Karpas-422 (cell line): ENCODE results near the gene LMO2. TPM values are rescaled to one million over a fixed set of nuclear protein-coding genes. Genes with fewer than 3 reads are reported as not detected.

Source experiments
- DNase-seq: peaks from one replicate; pipeline ENCODE4 v3.0.0-alpha.2; 2015
- H2AFZ ChIP-seq: fragments of 200-600 bp; sonication (generic); 2 replicates; pipeline ENCODE4 v1.6.1; 2014; ENCODE audit warnings: antibody characterized with exemption, low read length, mixed read lengths
- H3K27ac ChIP-seq: fragments of 200-600 bp; sonication (generic); 2 replicates; pipeline ENCODE4 v1.5.1; 2014; ENCODE audit warnings: mild to moderate bottlenecking, low read length, moderate library complexity
- H3K27me3 ChIP-seq: fragments of 200-600 bp; sonication (generic); 2 replicates; pipeline ENCODE4 v1.6.1; 2014; ENCODE audit warnings: low read length, mixed read lengths
- H3K36me3 ChIP-seq: fragments of 200-600 bp; sonication (generic); 2 replicates; pipeline ENCODE4 v1.6.1; 2014; ENCODE audit warnings: low read length, mixed read lengths; ENCODE audit not compliant: insufficient read depth
- H3K4me1 ChIP-seq: fragments of 200-600 bp; sonication (generic); 2 replicates; pipeline ENCODE4 v1.6.1; 2014; ENCODE audit warnings: mild to moderate bottlenecking, low read length, mixed read lengths
- H3K4me2 ChIP-seq: fragments of 200-600 bp; sonication (generic); 2 replicates; pipeline ENCODE4 v1.6.1; 2014; ENCODE audit warnings: low read length, low read depth, mild to moderate bottlenecking; ENCODE audit not compliant: poor library complexity, severe bottlenecking
- H3K4me3 ChIP-seq: fragments of 200-600 bp; sonication (generic); 2 replicates; pipeline ENCODE4 v1.5.1; 2014; ENCODE audit warnings: mild to moderate bottlenecking, antibody characterized with exemption, low read length, mixed read lengths
- H3K79me2 ChIP-seq: fragments of 200-600 bp; sonication (generic); 2 replicates; pipeline ENCODE4 v1.6.1; 2014; ENCODE audit warnings: mild to moderate bottlenecking, low read length, mixed read lengths
- H3K9ac ChIP-seq: fragments of 200-600 bp; sonication (generic); 2 replicates; pipeline ENCODE4 v1.6.0; 2014; ENCODE audit warnings: low read length
- H3K9me2 ChIP-seq: fragments of 200-600 bp; sonication (generic), shearing (Covaris generic); replicated peaks from 2 replicates; pipeline ENCODE4 v1.6.0; 2014; ENCODE audit warnings: mild to moderate bottlenecking, low read length, moderate library complexity; ENCODE audit not compliant: insufficient read depth
- H3K9me3 ChIP-seq: fragments of 300-700, 200-600 bp; sonication (generic); 2 replicates; pipeline ENCODE4 v1.6.1; 2014; ENCODE audit warnings: low read length, mixed read lengths
- H4K20me1 ChIP-seq: fragments of 200-600 bp; sonication (generic); 2 replicates; pipeline ENCODE4 v1.6.1; 2014; ENCODE audit warnings: mild to moderate bottlenecking, antibody characterized with exemption, low read length, low read depth; ENCODE audit not compliant: insufficient read depth
- total RNA-seq: library from RNA; depleted of rRNA; stranded (reverse); fragments of >200 nt; shearing (Covaris generic); gene quantifications from 2 replicates; pipeline ENCODE4 v1.2.3, GENCODE V29; 2014; ENCODE audit warnings: low replicate concordance

The LMO2 gene
- total RNA-seq, 1 experiment from 2014 or later = 0.34 TPM

DNA sequence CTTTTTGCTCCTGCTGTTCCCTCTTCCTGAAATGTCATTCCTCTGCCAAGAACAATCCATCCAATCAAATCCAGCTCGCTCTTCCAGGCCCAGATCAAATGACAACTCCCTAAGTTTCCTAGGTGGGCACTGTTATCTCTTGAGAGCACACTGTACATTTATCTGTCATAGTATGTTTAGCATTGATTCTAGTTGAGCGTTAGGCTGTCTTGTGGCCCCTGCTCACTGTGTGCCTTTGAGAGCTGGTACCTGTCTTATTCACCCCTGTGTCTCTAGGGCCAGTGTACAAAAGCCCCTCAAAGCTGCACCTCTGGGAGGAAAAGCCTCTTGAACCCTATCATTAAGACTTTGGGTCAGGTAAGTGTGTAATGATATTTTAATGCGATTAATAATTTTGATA, 7.1 kb upstream of the LMO2 start:
- no peaks in the 10 kb centered on the region for H3K79me2 ChIP-seq
- H4K20me1 ChIP-seq = no peaks in the 10 kb centered on the region; the same call in 1 of the 2 replicates
- no peak overlapping the region for H3K4me2 ChIP-seq
- no peak overlapping the region for H3K4me3 ChIP-seq
- no peaks in the 10 kb centered on the region for H3K9me2 ChIP-seq
- H3K9ac ChIP-seq = no peak overlapping the region
- H3K27ac ChIP-seq = no peak overlapping the region
- no peak for DNase-seq
- no peaks in the 10 kb centered on the region for H3K9me3 ChIP-seq
- no peaks in the 10 kb centered on the region for H3K27me3 ChIP-seq
- H3K4me1 ChIP-seq = no peaks in the 10 kb centered on the region
- H2AFZ ChIP-seq = no peak overlapping the region
- H3K36me3 ChIP-seq = no peaks in the 10 kb centered on the region

DNA sequence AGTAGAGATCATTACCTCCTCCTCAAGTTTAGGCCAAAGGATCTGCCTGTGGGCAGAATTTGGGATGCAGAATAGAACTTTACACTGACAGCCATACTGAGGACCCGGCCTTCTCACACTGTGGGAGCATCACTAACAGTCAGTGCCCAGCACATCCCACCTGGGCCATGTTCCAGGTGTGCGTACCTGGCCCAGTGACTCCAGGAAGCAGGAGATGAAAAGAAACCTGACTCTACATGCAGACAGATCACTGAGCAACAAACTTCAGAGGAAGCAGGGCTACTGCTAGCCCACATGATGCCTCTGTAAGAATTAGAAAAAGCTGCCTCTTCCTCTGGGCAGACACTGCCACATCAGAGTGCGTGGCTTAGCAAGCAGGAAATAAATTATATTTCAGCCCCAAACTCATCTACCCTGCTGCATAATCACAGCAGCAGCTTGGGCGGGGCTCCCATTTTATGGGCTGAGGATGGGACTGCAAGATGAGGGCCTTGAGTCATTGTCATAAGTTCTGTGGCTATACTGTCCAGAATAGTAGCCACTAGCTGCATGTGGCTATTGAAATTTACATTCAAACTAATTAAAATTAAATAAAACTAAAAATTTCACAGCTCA, 6.0 kb upstream of the LMO2 start:
- Histone ChIP-seq H3K9ac (no peak overlapping the region), H3K9me2 (no peaks in the 10 kb centered on the region), H4K20me1 (no peaks in the 10 kb centered on the region; the same call in 1 of the 2 replicates), H2AFZ (no peak overlapping the region), H3K4me2 (no peak overlapping the region), H3K27ac (no peak overlapping the region), H3K4me3 (no peak overlapping the region), H3K79me2 (no peaks in the 10 kb centered on the region), H3K9me3 (no peaks in the 10 kb centered on the region), H3K36me3 (no peaks in the 10 kb centered on the region), H3K4me1 (no peaks in the 10 kb centered on the region), H3K27me3 (no peaks in the 10 kb centered on the region)
- no peak for DNase-seq

DNA sequence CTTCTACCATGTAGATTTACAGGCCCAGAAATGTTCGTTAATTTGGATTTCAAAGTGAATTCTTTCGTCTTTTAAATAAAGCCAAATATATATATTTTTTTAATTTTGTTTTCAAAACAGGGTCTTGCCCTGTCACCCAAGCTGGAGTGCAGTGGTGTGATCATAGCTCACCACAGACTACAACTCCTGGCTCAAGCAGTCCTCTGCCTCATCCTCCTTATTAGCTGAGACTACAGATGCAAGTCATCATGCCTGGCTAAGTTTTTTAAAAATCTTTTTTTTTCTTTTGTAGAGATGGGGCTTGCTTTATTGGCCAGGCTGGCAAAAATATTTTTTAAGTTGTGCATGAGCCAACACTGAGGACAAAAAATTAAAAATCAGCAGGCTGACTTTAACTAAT, 5.0 kb upstream of the LMO2 start:
- Histone ChIP-seq H3K27ac (no peak overlapping the region), H3K4me1 (no peaks in the 10 kb centered on the region), H3K9me2 (no peaks in the 10 kb centered on the region), H3K9ac (no peak overlapping the region), H3K36me3 (no peaks in the 10 kb centered on the region), H3K27me3 (no peaks in the 10 kb centered on the region), H2AFZ (no peak overlapping the region), H3K9me3 (no peaks in the 10 kb centered on the region), H4K20me1 (no peaks in the 10 kb centered on the region; the same call in 1 of the 2 replicates), H3K4me3 (no peak overlapping the region), H3K79me2 (no peaks in the 10 kb centered on the region), H3K4me2 (no peak overlapping the region)
- no peak for DNase-seq

DNA sequence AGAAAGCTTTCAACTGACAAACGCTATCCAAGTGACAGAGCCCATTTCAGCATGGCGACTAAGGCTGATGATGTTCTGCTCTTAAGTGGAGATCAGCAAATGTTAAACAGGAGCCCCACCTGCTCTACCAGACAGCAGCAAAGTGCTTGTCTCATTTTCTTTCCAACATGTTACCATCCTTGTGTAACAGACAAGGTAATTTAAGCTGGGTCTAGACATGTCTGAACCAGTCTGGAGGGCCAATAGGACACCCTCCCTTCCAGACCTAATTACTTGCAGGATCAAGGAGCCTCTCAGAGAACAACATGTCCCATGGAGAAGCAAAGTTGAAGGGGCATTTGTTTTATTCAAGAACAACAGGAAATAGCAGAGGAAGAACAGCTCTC, 3.9 kb upstream of the LMO2 start:
- Histone ChIP-seq H3K79me2 (no peaks in the 10 kb centered on the region), H3K9ac (no peak overlapping the region), H3K36me3 (no peaks in the 10 kb centered on the region), H3K9me2 (no peaks in the 10 kb centered on the region), H4K20me1 (no peaks in the 10 kb centered on the region; the same call in 1 of the 2 replicates), H3K4me3 (no peak overlapping the region), H3K4me1 (peaks cover 4% of the 10 kb centered on the region; the same call in 1 of the 2 replicates), H3K9me3 (no peaks in the 10 kb centered on the region), H3K27me3 (no peaks in the 10 kb centered on the region), H2AFZ (no peak overlapping the region), H3K4me2 (no peak overlapping the region), H3K27ac (no peak overlapping the region)
- no peak for DNase-seq

DNA sequence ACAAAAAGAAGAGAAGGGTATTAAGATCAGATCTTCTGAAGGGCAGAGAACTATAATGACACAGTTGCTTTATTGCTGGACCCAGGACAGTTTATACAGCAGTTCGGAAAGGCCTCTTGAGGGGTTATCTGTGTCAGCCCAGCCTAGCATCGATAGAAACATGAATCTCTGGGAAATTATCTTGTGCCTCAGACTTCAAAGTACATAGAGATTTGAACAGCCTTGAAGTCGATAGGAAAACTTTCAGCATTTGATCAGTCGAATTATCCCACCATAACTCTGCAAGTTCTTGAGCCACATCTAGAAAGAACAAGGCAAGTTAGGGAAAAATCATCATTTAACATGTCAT, 2.5 kb upstream of the LMO2 start:
- Histone ChIP-seq H4K20me1 (no peaks in the 10 kb centered on the region; the same call in 1 of the 2 replicates), H3K79me2 (no peaks in the 10 kb centered on the region), H3K4me3 (no peak overlapping the region), H3K4me2 (no peak overlapping the region), H3K9ac (no peak overlapping the region), H3K27me3 (no peaks in the 10 kb centered on the region), H3K36me3 (no peaks in the 10 kb centered on the region), H3K9me3 (no peaks in the 10 kb centered on the region), H3K27ac (no peak overlapping the region), H3K9me2 (no peaks in the 10 kb centered on the region), H3K4me1 (peaks cover 4% of the 10 kb centered on the region; the same call in 1 of the 2 replicates), H2AFZ (no peak overlapping the region)
- no peak for DNase-seq

DNA sequence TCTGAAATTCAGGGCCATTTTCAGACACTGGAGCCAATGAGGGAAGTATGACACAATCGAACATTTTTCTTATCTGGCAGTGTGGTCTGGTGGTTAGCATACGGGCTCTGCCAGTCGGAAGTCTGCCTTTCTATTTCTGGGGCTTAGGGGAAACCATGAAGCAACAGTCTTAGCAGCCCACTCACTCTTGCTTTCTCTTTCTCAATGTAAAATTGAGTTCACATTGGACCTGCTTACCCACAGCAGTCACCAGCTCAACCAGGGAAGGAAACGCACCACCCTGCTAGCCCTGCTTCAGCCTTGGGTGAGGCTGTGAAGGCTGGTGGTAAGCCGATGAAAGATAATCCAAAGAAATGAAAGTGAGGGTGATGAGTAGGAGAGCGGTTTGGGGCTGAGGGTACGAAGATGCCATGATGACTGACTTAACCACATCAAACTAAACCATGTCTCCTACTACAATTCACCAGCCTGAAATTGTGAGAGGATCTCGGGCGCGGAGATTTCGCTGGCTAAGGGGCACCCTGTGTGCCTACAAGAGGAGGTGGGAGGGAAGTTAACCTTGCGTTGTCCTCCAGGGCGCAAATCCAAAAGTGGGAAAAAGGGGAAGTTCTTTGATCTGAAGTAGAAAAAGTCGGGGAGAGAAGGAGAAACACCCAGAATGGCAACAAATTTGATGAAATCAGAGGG, 2.0 kb upstream of the LMO2 start:
- Histone ChIP-seq H2AFZ (no peak overlapping the region), H3K79me2 (no peaks in the 10 kb centered on the region), H3K9me2 (no peaks in the 10 kb centered on the region), H3K9ac (no peak overlapping the region), H3K27ac (no peak overlapping the region), H3K27me3 (no peaks in the 10 kb centered on the region), H4K20me1 (no peaks in the 10 kb centered on the region; the same call in 1 of the 2 replicates), H3K4me1 (peaks cover 4% of the 10 kb centered on the region; the same call in 1 of the 2 replicates), H3K4me2 (no peak overlapping the region), H3K36me3 (no peaks in the 10 kb centered on the region), H3K4me3 (no peak overlapping the region), H3K9me3 (no peaks in the 10 kb centered on the region)
- DNase-seq = no peak

DNA sequence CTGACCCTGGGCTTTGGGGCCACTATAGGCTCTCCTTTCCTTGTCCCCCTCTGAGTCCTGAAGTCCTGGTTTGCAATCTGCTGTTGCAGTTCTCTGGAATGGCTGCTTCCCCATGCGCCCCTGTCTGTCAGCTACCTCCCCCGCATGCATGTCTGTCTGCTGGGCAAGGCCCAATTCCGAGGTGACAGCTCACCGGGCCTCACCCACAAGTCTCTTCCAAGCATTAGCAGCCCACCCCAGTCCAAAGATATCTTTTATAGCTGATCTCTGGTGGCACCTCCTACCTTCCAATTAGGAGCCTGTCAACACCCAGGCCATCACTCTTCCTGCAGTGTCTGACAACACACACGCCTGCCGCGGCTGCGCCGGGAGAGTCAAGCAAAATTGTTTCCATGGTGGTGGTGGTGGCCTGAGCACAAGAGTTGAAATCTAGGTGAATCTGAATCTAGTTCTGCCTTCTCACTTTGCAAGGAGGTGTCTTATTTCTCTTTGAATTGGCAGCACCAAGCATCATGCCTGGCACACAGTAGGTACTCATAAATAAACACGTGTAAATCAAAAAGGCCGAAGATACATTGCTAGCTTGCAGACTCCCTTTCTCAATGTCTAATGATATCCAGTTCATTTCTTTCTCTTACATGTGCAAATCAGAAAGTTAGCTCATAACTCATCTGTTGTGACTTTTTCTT, 1.2 kb upstream of the LMO2 start:
- H3K27me3 ChIP-seq = no peaks in the 10 kb centered on the region
- no peak overlapping the region for H3K27ac ChIP-seq
- no peaks in the 10 kb centered on the region for H3K79me2 ChIP-seq
- no peak overlapping the region for H3K4me3 ChIP-seq
- H3K9ac ChIP-seq = no peak overlapping the region
- no peak overlapping the region for H3K4me2 ChIP-seq
- no peak overlapping the region for H2AFZ ChIP-seq
- H3K36me3 ChIP-seq = no peaks in the 10 kb centered on the region
- H3K4me1 ChIP-seq = peaks cover 4% of the 10 kb centered on the region; the same call in 1 of the 2 replicates
- no peak for DNase-seq
- no peaks in the 10 kb centered on the region; the same call in 1 of the 2 replicates for H4K20me1 ChIP-seq
- H3K9me3 ChIP-seq = no peaks in the 10 kb centered on the region
- H3K9me2 ChIP-seq = no peaks in the 10 kb centered on the region

DNA sequence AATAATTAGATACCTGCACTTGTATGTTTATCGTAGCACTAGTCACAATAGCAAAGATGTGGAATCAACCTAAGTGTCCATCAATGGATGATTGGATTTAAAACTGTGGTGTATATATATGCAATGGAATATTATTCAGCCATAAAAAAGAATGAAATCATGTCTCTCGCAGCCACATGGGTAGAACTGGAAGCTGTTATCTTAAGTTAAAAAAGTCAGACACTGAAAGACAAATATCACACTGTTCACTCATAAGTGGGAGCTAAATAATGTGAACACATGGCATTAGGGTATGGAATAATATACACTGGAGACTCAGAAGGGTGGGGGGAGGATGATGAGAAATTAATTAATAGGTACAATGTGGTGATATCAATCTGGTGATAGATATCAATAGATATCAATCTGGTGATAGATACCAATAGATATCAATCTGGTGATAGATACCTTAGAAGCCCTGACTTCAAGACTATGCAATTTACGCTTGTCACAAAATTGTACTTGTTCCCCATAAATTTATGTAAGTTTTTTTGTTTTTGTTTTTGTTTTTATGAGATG, 2.0 kb downstream of the LMO2 start:
- Histone ChIP-seq H3K4me3 (no peak overlapping the region), H3K9me2 (no peaks in the 10 kb centered on the region), H3K27ac (no peak overlapping the region), H3K9ac (no peak overlapping the region), H4K20me1 (no peaks in the 10 kb centered on the region; the same call in 1 of the 2 replicates), H3K27me3 (no peaks in the 10 kb centered on the region), H3K4me1 (peaks cover 4% of the 10 kb centered on the region; the same call in 1 of the 2 replicates), H3K79me2 (no peaks in the 10 kb centered on the region), H2AFZ (no peak overlapping the region), H3K4me2 (no peak overlapping the region), H3K36me3 (no peaks in the 10 kb centered on the region), H3K9me3 (no peaks in the 10 kb centered on the region)
- DNase-seq = no peak
